ENCODE data around the gene PYGB.

PYGB gene

GRCh38 chr20:25285091-25285647, 37.3 kb downstream of the PYGB start:
- no peak for TF ChIP-seq POLR2AphosphoS5 (IDR thresholded peaks at IDR 0.05; ENCODE audit: low read depth, low read length)
- no peak for TF ChIP-seq REST (IDR thresholded peaks at IDR 0.05; ENCODE audit: insufficient read depth in 1 of 2, low read depth in 2 of 2, low read length in 2 of 2)
- TF ChIP-seq SIN3A (IDR thresholded peaks at IDR 0.05; ENCODE audit: borderline replicate concordance, insufficient read depth, low read length) = no peak
- TF ChIP-seq FOXP2 (optimal IDR thresholded peaks at IDR 0.05; ENCODE audit: borderline replicate concordance, extremely low read depth, extremely low read length, insufficient read depth) = no peak

- TF ChIP-seq TAF1 (IDR thresholded peaks at IDR 0.05; ENCODE audit: borderline replicate concordance, insufficient read depth, low read length) = no peak
- no peak for TF ChIP-seq REST (IDR thresholded peaks at IDR 0.05; ENCODE audit: insufficient read depth in 1 of 2, low read depth in 2 of 2, low read length in 2 of 2)
- TF ChIP-seq SIN3A (IDR thresholded peaks at IDR 0.05; ENCODE audit: borderline replicate concordance, insufficient read depth, low read length) = no peak
- no peak for TF ChIP-seq POLR2AphosphoS5 (IDR thresholded peaks at IDR 0.05; ENCODE audit: low read depth, low read length)
- no peak for TF ChIP-seq FOXP2 (optimal IDR thresholded peaks at IDR 0.05; ENCODE audit: borderline replicate concordance, extremely low read depth, extremely low read length, insufficient read depth)
Measured at GRCh38 chr20:25285856-25286798, 38.2 kb downstream of the PYGB start.

- no peak for TF ChIP-seq REST (IDR thresholded peaks at IDR 0.05; ENCODE audit: insufficient read depth in 1 of 2, low read depth in 2 of 2, low read length in 2 of 2)
- no peak for TF ChIP-seq TAF1 (IDR thresholded peaks at IDR 0.05; ENCODE audit: borderline replicate concordance, insufficient read depth, low read length)
- no peak for TF ChIP-seq SIN3A (IDR thresholded peaks at IDR 0.05; ENCODE audit: borderline replicate concordance, insufficient read depth, low read length)
- no peak for TF ChIP-seq POLR2AphosphoS5 (IDR thresholded peaks at IDR 0.05; ENCODE audit: low read depth, low read length)
- TF ChIP-seq FOXP2 (optimal IDR thresholded peaks at IDR 0.05; ENCODE audit: borderline replicate concordance, extremely low read depth, extremely low read length, insufficient read depth) = no peak
Measured at GRCh38 chr20:25286917-25287316, 39.0 kb downstream of the PYGB start.

- TF ChIP-seq FOXP2 (optimal IDR thresholded peaks at IDR 0.05; ENCODE audit: borderline replicate concordance, extremely low read depth, extremely low read length, insufficient read depth) (no peak), TAF1 (IDR thresholded peaks at IDR 0.05; ENCODE audit: borderline replicate concordance, insufficient read depth, low read length) (no peak), SIN3A (IDR thresholded peaks at IDR 0.05; ENCODE audit: borderline replicate concordance, insufficient read depth, low read length) (no peak), REST (IDR thresholded peaks at IDR 0.05; ENCODE audit: insufficient read depth in 1 of 2, low read depth in 2 of 2, low read length in 2 of 2) (no peak), POLR2AphosphoS5 (IDR thresholded peaks at IDR 0.05; ENCODE audit: low read depth, low read length) (no peak)
Measured at GRCh38 chr20:25287631-25288290, 39.9 kb downstream of the PYGB start.

Measured in PFSK-1 (cell line).